B cell (primary cell): ENCODE measurements around the gene KRTAP5-10. TPM values are rescaled to one million over a fixed set of nuclear protein-coding genes. Genes with fewer than 3 reads are reported as not detected.

Source experiments
- ATAC-seq: fragments of 200-7000 bp; cut with Tn5 transposase; one replicate; pipeline ENCODE4 v1.10.0; 2021; ENCODE audit warnings: low read depth, mild to moderate bottlenecking, moderate number of reproducible peaks, moderate library complexity
- CTCF ChIA-PET: fragments of 350-600 bp; sonication (Branson Sonifier 250); formaldehyde crosslinking; loops from one replicate; lab custom pipeline; 2021; ENCODE audit warnings: antibody characterized with exemption, inconsistent platforms; lab: Charles Lee
- POLR2A ChIA-PET: fragments of 350-600 bp; sonication (Branson Sonifier 250); formaldehyde crosslinking; loops from one replicate; lab custom pipeline; 2021; ENCODE audit warnings: antibody characterized with exemption; lab: Charles Lee
- DNase-seq: peaks from one replicate; pipeline ENCODE4 v3.0.0; 2013
- H2AFZ ChIP-seq: 2 replicates; pipeline ENCODE4 v1.6.1; 2012; ENCODE audit warnings: mild to moderate bottlenecking, low read depth, low read length; ENCODE audit not compliant: insufficient read depth, poor library complexity, severe bottlenecking
- H3K27ac ChIP-seq, 2 donors: 1 replicate in 1 of 2; 2 replicates in 1 of 2; pipeline ENCODE4 v1.5.1; 2012 to 2013; ENCODE audit warnings: low read length in 2 of 2, mild to moderate bottlenecking in 2 of 2, moderate library complexity in 1 of 2
- H3K27me3 ChIP-seq, 4 experiments: fragments of 200-600 bp in 1 of 4; sonication (generic) in 1 of 4; replicated peaks in 1 of 4; 1 replicate in 2 of 4; 2 replicates in 2 of 4; pipeline versions ENCODE4 v1.6.1 to v1.7.0; 2013 to 2016; ENCODE audit warnings: low read length in 3 of 4, mild to moderate bottlenecking in 2 of 4, mixed read lengths in 1 of 4, moderate library complexity in 1 of 4; ENCODE audit not compliant: insufficient read depth in 4 of 4, control insufficient read depth in 3 of 4; ENCODE audit errors: control extremely low read depth in 1 of 4
- H3K36me3 ChIP-seq, 2 experiments: replicated peaks in 1 of 2; 1 replicate in 1 of 2; 2 replicates in 1 of 2; pipeline versions ENCODE4 v1.6.1 to v1.7.1; 2013; ENCODE audit warnings: low read length in 1 of 2; ENCODE audit not compliant: insufficient read depth in 2 of 2, control insufficient read depth in 1 of 2; ENCODE audit errors: control extremely low read depth in 1 of 2, extremely low read depth in 1 of 2
- H3K4me1 ChIP-seq, 2 donors: fragments of 200-600 bp in 1 of 2; sonication (generic) in 1 of 2; 1 replicate in 1 of 2; 2 replicates in 1 of 2; pipeline versions ENCODE4 v1.5.1 to v1.6.1; 2013 to 2017; ENCODE audit warnings: low read length in 2 of 2; ENCODE audit not compliant: control insufficient read depth in 2 of 2, insufficient read depth in 2 of 2
- H3K4me2 ChIP-seq: replicated peaks from 2 replicates; pipeline ENCODE3; 2012; ENCODE audit warnings: mild to moderate bottlenecking, low read depth, low read length; ENCODE audit not compliant: poor library complexity, severe bottlenecking
- H3K4me3 ChIP-seq, 5 experiments: fragments of 200-600 bp in 1 of 5; sonication (generic) in 1 of 5; 1 replicate in 3 of 5; 2 replicates in 2 of 5; pipeline versions ENCODE4 v1.5.1 to v1.7.0; 2011 to 2016; ENCODE audit warnings: low read length in 4 of 5, mild to moderate bottlenecking in 4 of 5, low read depth in 2 of 5, control low read depth in 1 of 5, moderate library complexity in 1 of 5; ENCODE audit not compliant: insufficient read depth in 1 of 5; ENCODE audit errors: control extremely low read depth in 1 of 5, extremely low read depth in 1 of 5
- H3K79me2 ChIP-seq: fragments of 200-600 bp; sonication (generic); one replicate; pipeline ENCODE4 v1.6.0; 2016; ENCODE audit warnings: low read length; ENCODE audit not compliant: control insufficient read depth, insufficient read depth
- H3K9ac ChIP-seq: fragments of 200-600 bp; sonication (generic); 2 replicates; pipeline ENCODE4 v1.6.1; 2017; ENCODE audit warnings: mild to moderate bottlenecking, low read length, moderate library complexity
- H3K9me3 ChIP-seq, 3 donors: one replicate each; pipeline versions ENCODE4 v1.6.1 to v1.7.1; 2013; ENCODE audit warnings: low read length in 2 of 3; ENCODE audit not compliant: control insufficient read depth in 2 of 3, insufficient read depth in 1 of 3; ENCODE audit errors: control extremely low read depth in 1 of 3
- H4K20me1 ChIP-seq: 2 replicates; pipeline ENCODE4 v1.6.0; 2012; ENCODE audit warnings: mild to moderate bottlenecking, low read length; ENCODE audit not compliant: insufficient read depth, control insufficient read depth, poor library complexity, severe bottlenecking
- H3K27ac Mint-ChIP-seq: one replicate; pipeline ENCODE4 v1.8.0; 2021; ENCODE audit warnings: mixed read lengths
- H3K27me3 Mint-ChIP-seq: one replicate; pipeline ENCODE4 v1.8.0; 2021; ENCODE audit warnings: mixed read lengths
- H3K4me1 Mint-ChIP-seq: one replicate; pipeline ENCODE4 v1.8.0; 2021; ENCODE audit warnings: mixed read lengths
- H3K4me3 Mint-ChIP-seq: one replicate; pipeline ENCODE4 v1.8.0; 2021; ENCODE audit warnings: mixed read lengths
- H3K9me3 Mint-ChIP-seq: one replicate; pipeline ENCODE4 v1.8.0; 2022; ENCODE audit warnings: mixed read lengths; ENCODE audit not compliant: insufficient read depth
- CTCF ChIP-seq: fragments of 200-600 bp; IDR thresholded peaks from one replicate; pipeline ENCODE4 v1.8.0; 2022; ENCODE audit warnings: antibody characterized with exemption, mild to moderate bottlenecking
- EZH2 ChIP-seq: IDR thresholded peaks from 2 replicates; pipeline ENCODE4 v1.6.1; 2012; ENCODE audit warnings: borderline replicate concordance, low read depth, mild to moderate bottlenecking, moderate library complexity, low read length; ENCODE audit not compliant: insufficient read depth, poor library complexity, severe bottlenecking
- WGBS: methylation state at CpG from one replicate; pipeline ENCODE4 v1.1.5; 2013; ENCODE audit warnings: missing lambda C conversion rate; ENCODE audit not compliant: insufficient coverage; 5-methylcytosine and 5-hydroxymethylcytosine counted together
- intact Hi-C: fragments of 100-400 bp; cut with micrococcal nuclease; formaldehyde crosslinking; loops from one replicate; pipeline ENCODE4 v1.10.0; 2022
- polyA plus RNA-seq: library from polyadenylated mRNA; depleted of rRNA; stranded (reverse); fragments of >200 nt; gene quantifications from 2 replicates; pipeline ENCODE4 v1.2.3, GENCODE V29; 2012
- total RNA-seq, 2 donors: library from RNA; stranded (reverse); fragments of 120-200 nt in 1 of 2; gene quantifications; 1 replicate in 1 of 2; 2 replicates in 1 of 2; pipeline versions ENCODE4 v1.2.3 to v1.2.4, GENCODE V29; 2013 to 2022

Gene KRTAP5-10
- total and polyA plus RNA-seq, 2 donors (not counting 1 experiment from before 2014, with no cell fraction given) = not detected

- WGBS = 88% methylated on average over 10 of the region's 11 CpGs
- Histone ChIP-seq H3K4me3 (no peak overlapping the region), H4K20me1 (no peaks in the 10 kb centered on the region), H2AFZ (no peak overlapping the region), H3K4me1 (no peaks in the 10 kb centered on the region), H3K79me2 (no peaks in the 10 kb centered on the region), H3K9ac (no peak overlapping the region), H3K9me3 (no peaks in the 10 kb centered on the region), H3K27ac (no peak overlapping the region), H3K36me3 (no peaks in the 10 kb centered on the region), H3K27me3 (peaks cover 0 to 9% (median 1%) of the 10 kb centered on the region in 4 experiments), H3K4me2 (no peak overlapping the region)
- no peak for ATAC-seq
- Mint-ChIP-seq H3K9me3 (peaks cover 2% of the 10 kb centered on the region), H3K4me3 (no peak overlapping the region), H3K4me1 (peaks cover 7% of the 10 kb centered on the region), H3K27ac (no peak overlapping the region), H3K27me3 (peaks cover 20% of the 10 kb centered on the region)
- CTCF ChIA-PET = no interaction called here
- no peak for DNase-seq
- TF ChIP-seq CTCF (no peak), EZH2 (no peak)
- POLR2A ChIA-PET = no interaction called here
- intact Hi-C loops = no loop called here
These were observed 9.9 kb upstream of the KRTAP5-10 start for GRCh38 chr11:71555508-71555907.

- no peak overlapping the region for H3K27ac ChIP-seq
- H3K4me1 Mint-ChIP-seq = peaks cover 6% of the 10 kb centered on the region
- no peaks in the 10 kb centered on the region for H3K9me3 ChIP-seq
- ChIA-PET POLR2A (no interaction called here), CTCF (no interaction called here)
- no peak overlapping the region for H3K4me2 ChIP-seq
- H3K4me3 ChIP-seq = no peak overlapping the region
- no peak overlapping the region for H3K9ac ChIP-seq
- no peak overlapping the region for H3K27ac Mint-ChIP-seq
- H3K4me3 Mint-ChIP-seq = no peak overlapping the region
- peaks cover 2% of the 10 kb centered on the region for H3K9me3 Mint-ChIP-seq
- H3K4me1 ChIP-seq = no peaks in the 10 kb centered on the region
- peaks cover 23% of the 10 kb centered on the region for H3K27me3 Mint-ChIP-seq
- no peak overlapping the region for H2AFZ ChIP-seq
- 92% methylated on average over 1 of the region's 4 CpGs for WGBS
- no peaks in the 10 kb centered on the region for H3K36me3 ChIP-seq
- ATAC-seq (no peak), DNase-seq (no peak)
- TF ChIP-seq EZH2 (no peak), CTCF (no peak)
- no peaks in the 10 kb centered on the region for H3K79me2 ChIP-seq
- peaks cover 0 to 9% (median 3%) of the 10 kb centered on the region in 4 experiments for H3K27me3 ChIP-seq
- intact Hi-C loops = no loop called here
- H4K20me1 ChIP-seq = no peaks in the 10 kb centered on the region
These were observed 9.3 kb upstream of the KRTAP5-10 start for GRCh38 chr11:71556018-71556417.
